DOHH2 (cell line): Measurements from ENCODE around the gene CLDN1.

Source experiments
- CTCF ChIP-seq: fragments of 200-600 bp; sonication (generic); IDR thresholded peaks from one replicate; pipeline ENCODE4 v1.5.1; 2014; ENCODE audit warnings: antibody characterized with exemption, mild to moderate bottlenecking, low read depth, low read length; ENCODE audit not compliant: poor library complexity, severe bottlenecking
- EZH2phosphoT487 ChIP-seq: fragments of 200-600 bp; sonication (generic); IDR thresholded peaks from 2 replicates; pipeline ENCODE4 v1.6.1; 2017; ENCODE audit warnings: borderline replicate concordance, mild to moderate bottlenecking, antibody characterized with exemption, low read length, moderate library complexity, mixed read lengths

- no peak for TF ChIP-seq CTCF
- TF ChIP-seq EZH2phosphoT487 = no peak
These were observed 30.7 kb upstream of the CLDN1 start for GRCh38 chr3:190352861-190353457.
